ENCODE results near the gene PCGF3.
A peak's percentile ranks its signal among the peaks of the same experiment; 100 is the strongest.
"Not testable (repeated sequence)": the region's sequence is repeated elsewhere in the genome, so short reads cannot be mapped to it uniquely, and the experiment has no call there.

PCGF3 gene

GRCh38 chr4:797066-797465 is 91.4 kb downstream of the PCGF3 start:
- no peak for DNase-seq (ENCODE audit: low spot score)

- no peak for DNase-seq (ENCODE audit: low spot score)
Observed at GRCh38 chr4:801436-802124, 95.9 kb downstream of the PCGF3 start.

DNA sequence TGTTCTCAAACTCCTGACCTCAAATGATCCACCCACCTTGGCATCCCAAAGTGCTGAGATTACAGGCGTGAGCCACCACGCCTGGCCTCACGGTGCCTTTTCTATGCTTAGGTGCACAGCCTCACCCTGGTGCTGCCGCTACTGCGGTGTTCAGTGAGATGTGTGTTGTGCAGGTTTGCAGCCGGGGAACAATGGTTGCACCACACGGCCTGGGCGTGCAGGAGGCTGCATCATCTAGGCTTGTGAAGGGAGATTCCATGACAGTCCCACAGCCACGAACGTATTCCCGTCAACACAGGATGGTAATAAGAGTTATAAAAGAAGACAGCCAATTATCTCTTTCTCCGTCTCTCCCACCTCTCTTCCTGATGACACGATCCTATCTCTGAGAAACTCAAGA is 98.3 kb downstream of the PCGF3 start:
- no peak for DNase-seq (ENCODE audit: low spot score)

- DNase-seq (ENCODE audit: low spot score) = no peak
Observed at GRCh38 chr4:804804-805203, 99.2 kb downstream of the PCGF3 start.

DNA sequence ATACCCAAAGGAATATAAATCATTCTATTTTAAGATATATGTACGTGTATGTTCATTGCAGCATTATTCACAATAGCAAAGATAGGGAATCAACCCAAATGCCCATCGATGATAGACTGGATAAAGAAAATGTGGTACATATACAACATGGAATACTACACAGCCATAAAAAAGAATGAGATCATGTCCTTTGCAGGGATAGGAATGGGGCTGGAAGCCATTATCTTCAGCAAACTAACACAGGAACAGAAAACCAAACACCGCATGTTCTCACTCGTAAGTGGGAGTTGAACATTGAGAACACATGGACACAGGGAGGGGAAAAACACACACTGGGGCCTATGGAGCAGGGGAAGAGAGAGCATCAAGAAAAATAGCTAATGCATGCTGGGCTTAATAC is 101.3 kb downstream of the PCGF3 start:
- not testable (repeated sequence) for DNase-seq (ENCODE audit: low spot score)

GRCh38 chr4:807792-808191 is 102.2 kb downstream of the PCGF3 start:
- no peak for DNase-seq (ENCODE audit: low spot score)

DNA sequence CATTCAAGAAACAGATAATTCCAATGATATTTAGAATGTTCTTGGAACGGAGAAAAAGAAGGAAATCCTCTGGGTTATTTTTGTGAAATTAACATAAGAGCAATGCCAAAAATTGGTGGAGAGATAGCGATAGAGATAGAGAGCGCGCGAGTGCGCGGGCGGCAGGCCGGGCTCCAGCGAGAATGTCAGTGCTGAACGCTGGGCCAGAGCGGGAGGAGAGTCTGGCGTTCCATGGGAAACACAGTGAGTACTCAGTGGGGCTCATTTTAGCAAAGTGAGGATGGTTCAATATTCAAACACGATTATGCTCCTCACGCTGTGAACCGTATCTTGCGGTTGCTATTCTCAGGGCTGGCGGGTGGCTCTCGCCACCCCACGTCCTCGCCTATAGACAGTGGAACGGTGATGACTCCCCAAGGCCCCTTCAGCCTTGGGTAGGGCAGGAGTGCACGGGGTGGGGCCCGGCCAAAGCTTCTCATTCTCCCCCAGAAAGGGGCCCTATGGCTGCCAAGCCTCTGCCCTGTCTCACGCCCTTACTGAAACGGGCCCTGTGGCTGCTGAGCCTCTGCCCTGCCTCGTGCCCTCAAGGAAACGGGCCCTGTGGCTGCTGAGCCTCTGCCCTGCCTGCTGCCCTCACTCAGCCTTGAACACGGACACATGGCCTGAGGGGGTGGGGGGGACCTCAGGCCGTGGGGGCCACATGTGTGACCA is 103.4 kb downstream of the PCGF3 start:
- no peak for DNase-seq (ENCODE audit: low spot score)

- peak; percentile 28 for DNase-seq (ENCODE audit: low spot score)
Observed at GRCh38 chr4:813900-814299, 108.3 kb downstream of the PCGF3 start.

- no peak for DNase-seq (ENCODE audit: low spot score)
Observed at GRCh38 chr4:814312-814850, 108.7 kb downstream of the PCGF3 start.

GRCh38 chr4:815464-816146 is 110.0 kb downstream of the PCGF3 start:
- DNase-seq (ENCODE audit: low spot score) = no peak

- DNase-seq (ENCODE audit: low spot score) = no peak
Observed at GRCh38 chr4:818106-818921, 112.7 kb downstream of the PCGF3 start.

- DNase-seq (ENCODE audit: low spot score) = no peak
Observed at GRCh38 chr4:819401-820229, 114.0 kb downstream of the PCGF3 start.
